GM23338 (cell line): ENCODE measurements around the gene SCGB1C2. TPM values are rescaled to one million over a fixed set of nuclear protein-coding genes. Genes with fewer than 3 reads are reported as not detected.

Experiments
- ATAC-seq: fragments of 200-7000 bp; cut with Tn5 transposase; 3 replicates; pipeline ENCODE4 v1.9.1; 2020
- DNase-seq: peaks from one replicate; pipeline ENCODE4 v3.0.0-alpha.2; 2015; ENCODE audit warnings: low spot score
- H2AFZ ChIP-seq: fragments of 200-600 bp; sonication (generic); 2 replicates; pipeline ENCODE4 v1.8.0; 2016; ENCODE audit warnings: antibody characterized with exemption, mild to moderate bottlenecking, moderate library complexity
- H3F3A ChIP-seq: fragments of 200-600 bp; sonication (generic); replicated peaks from 2 replicates; pipeline ENCODE4 v1.8.0; 2017; ENCODE audit warnings: antibody characterized with exemption, mixed run types, low read depth
- H3K27ac ChIP-seq: fragments of 200-600 bp; sonication (generic); 2 replicates; pipeline ENCODE4 v1.6.1; 2016; ENCODE audit warnings: low read depth
- H3K27me3 ChIP-seq: fragments of 200-600 bp; sonication (generic); 2 replicates; pipeline ENCODE4 v1.8.0; 2016; ENCODE audit warnings: mild to moderate bottlenecking, mixed run types, moderate library complexity; ENCODE audit not compliant: insufficient read depth
- H3K36me3 ChIP-seq: fragments of 200-600 bp; sonication (generic); 2 replicates; pipeline ENCODE4 v1.8.0; 2016; ENCODE audit warnings: mild to moderate bottlenecking; ENCODE audit not compliant: insufficient read depth
- H3K4me1 ChIP-seq: fragments of 200-600 bp; sonication (generic); 2 replicates; pipeline ENCODE4 v1.8.0; 2016; ENCODE audit warnings: mild to moderate bottlenecking, moderate library complexity; ENCODE audit not compliant: insufficient read depth
- H3K4me2 ChIP-seq: fragments of 200-600 bp; sonication (generic); 2 replicates; pipeline ENCODE4 v1.7.1; 2017; ENCODE audit warnings: mixed run types
- H3K4me3 ChIP-seq: fragments of 200-600 bp; sonication (generic); 2 replicates; pipeline ENCODE4 v1.6.1; 2016; ENCODE audit warnings: mixed run types
- H3K79me2 ChIP-seq: fragments of 200-600 bp; sonication (generic); replicated peaks from 2 replicates; pipeline ENCODE4 v1.8.0; 2017; ENCODE audit warnings: mild to moderate bottlenecking; ENCODE audit not compliant: insufficient read depth
- H3K9me2 ChIP-seq: fragments of 200-600 bp; sonication (generic); 2 replicates; pipeline ENCODE4 v1.8.0; 2017; ENCODE audit not compliant: insufficient read depth
- H4K20me1 ChIP-seq: fragments of 200-600 bp; sonication (generic); replicated peaks from 2 replicates; pipeline ENCODE4 v1.8.0; 2017; ENCODE audit warnings: mild to moderate bottlenecking; ENCODE audit not compliant: insufficient read depth
- H3K27ac Mint-ChIP-seq: 2 replicates; pipeline ENCODE4 v1.8.0; 2020; ENCODE audit warnings: inconsistent platforms, mild to moderate bottlenecking, moderate library complexity, mixed read lengths
- H3K27me3 Mint-ChIP-seq: 3 replicates; pipeline ENCODE4 v1.8.0; 2022; ENCODE audit warnings: low read depth, mild to moderate bottlenecking, moderate library complexity, mixed read lengths, inconsistent platforms; ENCODE audit not compliant: insufficient read depth, poor library complexity
- H3K36me3 Mint-ChIP-seq: 3 replicates; pipeline ENCODE4 v1.8.0; 2021; ENCODE audit warnings: low read depth, mild to moderate bottlenecking, inconsistent platforms, moderate library complexity, mixed read lengths
- H3K4me1 Mint-ChIP-seq: 3 replicates; pipeline ENCODE4 v1.8.0; 2020; ENCODE audit warnings: mild to moderate bottlenecking, inconsistent platforms, mixed read lengths
- H3K4me3 Mint-ChIP-seq: 3 replicates; pipeline ENCODE4 v1.8.0; 2021; ENCODE audit warnings: moderate library complexity, mild to moderate bottlenecking, inconsistent platforms, mixed read lengths
- H3K9me3 Mint-ChIP-seq: 3 replicates; pipeline ENCODE4 v1.8.0; 2020; ENCODE audit warnings: moderate library complexity, mild to moderate bottlenecking, inconsistent platforms, mixed read lengths
- CREB1 ChIP-seq: fragments of 250-450 bp; sonication (Bioruptor Pico); IDR thresholded peaks from 2 replicates; pipeline ENCODE4 v1.5.0; 2020; ENCODE audit warnings: low read depth, mild to moderate bottlenecking, moderate library complexity
- EZH2phosphoT487 ChIP-seq: fragments of 200-600 bp; sonication (generic); IDR thresholded peaks from one replicate; pipeline ENCODE4 v1.8.1; 2018; ENCODE audit warnings: antibody characterized with exemption; ENCODE audit not compliant: unreplicated experiment
- JUNB ChIP-seq: IDR thresholded peaks from one replicate; pipeline ENCODE4 v1.6.1; 2016; ENCODE audit warnings: antibody characterized with exemption; ENCODE audit not compliant: unreplicated experiment
- NANOG ChIP-seq: IDR thresholded peaks from 2 replicates; pipeline ENCODE4 v1.6.1; 2016; ENCODE audit warnings: antibody characterized with exemption, borderline replicate concordance
- POLR2AphosphoS5 ChIP-seq: IDR thresholded peaks from 2 replicates; pipeline ENCODE4 v1.6.1; 2016; ENCODE audit warnings: antibody characterized with exemption, low read depth
- STAT1 ChIP-seq: IDR thresholded peaks from one replicate; pipeline ENCODE4 v1.6.1; 2016; ENCODE audit warnings: antibody characterized with exemption; ENCODE audit not compliant: unreplicated experiment
- ZNF462 ChIP-seq: fragments of 250-450 bp; sonication (Bioruptor Pico); IDR thresholded peaks from 2 replicates; pipeline ENCODE4 v1.5.0; 2020; ENCODE audit warnings: mild to moderate bottlenecking, moderate library complexity
- polyA plus RNA-seq: library from polyadenylated mRNA; unstranded; fragments of >200 nt; fragmentation: Nextera tagmentation; extraction: Ambion mirVana; gene quantifications from 2 replicates; pipeline ENCODE4 v1.2.1, GENCODE V29; 2016
- total RNA-seq: library from RNA; depleted of rRNA; stranded (reverse); fragments of >200 nt; shearing (Covaris generic); gene quantifications from 2 replicates; pipeline ENCODE4 v1.2.3, GENCODE V29; 2014
- TF ChIP-seq, protein P1 (sequence below), 2 experiments: fragments of 200-600 bp in 1 of 2; sonication (generic) in 1 of 2; conservative IDR thresholded peaks; 2 replicates each; pipeline versions ENCODE4 v1.5.1 to v1.6.1; 2016 to 2017; ENCODE audit warnings: antibody characterized with exemption in 2 of 2, low read depth in 2 of 2, mild to moderate bottlenecking in 2 of 2, moderate library complexity in 1 of 2
- TF ChIP-seq, protein P2 (sequence below): IDR thresholded peaks from one replicate; pipeline ENCODE4 v1.6.1; 2018; ENCODE audit warnings: antibody characterized with exemption; ENCODE audit not compliant: unreplicated experiment
- TF ChIP-seq, protein P3 (sequence below): IDR thresholded peaks from 2 replicates; pipeline ENCODE4 v1.6.1; 2016; ENCODE audit warnings: antibody characterized with exemption

SCGB1C2 gene
- total and polyA plus RNA-seq, 2 experiments from 2014 or later = not detected

GRCh38 chr17:162689-163088, 25.3 kb downstream of the SCGB1C2 start:
- Histone ChIP-seq H3F3A (no peaks in the 10 kb centered on the region), H3K4me3 (no peak overlapping the region), H3K27ac (no peak overlapping the region), H3K4me2 (no peak overlapping the region), H3K36me3 (no peaks in the 10 kb centered on the region), H3K79me2 (no peaks in the 10 kb centered on the region), H2AFZ (no peak overlapping the region), H3K9me2 (no peaks in the 10 kb centered on the region), H3K4me1 (no peaks in the 10 kb centered on the region), H3K27me3 (no peaks in the 10 kb centered on the region), H4K20me1 (no peaks in the 10 kb centered on the region)
- Mint-ChIP-seq H3K27ac (no peak overlapping the region), H3K9me3 (no peaks in the 10 kb centered on the region), H3K4me1 (no peaks in the 10 kb centered on the region; the same call in 2 of the 3 replicates), H3K4me3 (no peak overlapping the region), H3K36me3 (no peaks in the 10 kb centered on the region), H3K27me3 (peaks cover 3% of the 10 kb centered on the region)
- TF ChIP-seq, protein P1, sequence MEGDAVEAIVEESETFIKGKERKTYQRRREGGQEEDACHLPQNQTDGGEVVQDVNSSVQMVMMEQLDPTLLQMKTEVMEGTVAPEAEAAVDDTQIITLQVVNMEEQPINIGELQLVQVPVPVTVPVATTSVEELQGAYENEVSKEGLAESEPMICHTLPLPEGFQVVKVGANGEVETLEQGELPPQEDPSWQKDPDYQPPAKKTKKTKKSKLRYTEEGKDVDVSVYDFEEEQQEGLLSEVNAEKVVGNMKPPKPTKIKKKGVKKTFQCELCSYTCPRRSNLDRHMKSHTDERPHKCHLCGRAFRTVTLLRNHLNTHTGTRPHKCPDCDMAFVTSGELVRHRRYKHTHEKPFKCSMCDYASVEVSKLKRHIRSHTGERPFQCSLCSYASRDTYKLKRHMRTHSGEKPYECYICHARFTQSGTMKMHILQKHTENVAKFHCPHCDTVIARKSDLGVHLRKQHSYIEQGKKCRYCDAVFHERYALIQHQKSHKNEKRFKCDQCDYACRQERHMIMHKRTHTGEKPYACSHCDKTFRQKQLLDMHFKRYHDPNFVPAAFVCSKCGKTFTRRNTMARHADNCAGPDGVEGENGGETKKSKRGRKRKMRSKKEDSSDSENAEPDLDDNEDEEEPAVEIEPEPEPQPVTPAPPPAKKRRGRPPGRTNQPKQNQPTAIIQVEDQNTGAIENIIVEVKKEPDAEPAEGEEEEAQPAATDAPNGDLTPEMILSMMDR (conservative IDR thresholded peaks at IDR 0.05; ENCODE audit: low read depth in 2 of 2) = no peak
- TF ChIP-seq ZNF462 (CRISPR knock-in tag) (no peak), STAT1 (no peak), JUNB (no peak), POLR2AphosphoS5 (no peak), NANOG (no peak), CREB1 (CRISPR knock-in tag) (no peak), EZH2phosphoT487 (no peak)
- TF ChIP-seq, protein P2, sequence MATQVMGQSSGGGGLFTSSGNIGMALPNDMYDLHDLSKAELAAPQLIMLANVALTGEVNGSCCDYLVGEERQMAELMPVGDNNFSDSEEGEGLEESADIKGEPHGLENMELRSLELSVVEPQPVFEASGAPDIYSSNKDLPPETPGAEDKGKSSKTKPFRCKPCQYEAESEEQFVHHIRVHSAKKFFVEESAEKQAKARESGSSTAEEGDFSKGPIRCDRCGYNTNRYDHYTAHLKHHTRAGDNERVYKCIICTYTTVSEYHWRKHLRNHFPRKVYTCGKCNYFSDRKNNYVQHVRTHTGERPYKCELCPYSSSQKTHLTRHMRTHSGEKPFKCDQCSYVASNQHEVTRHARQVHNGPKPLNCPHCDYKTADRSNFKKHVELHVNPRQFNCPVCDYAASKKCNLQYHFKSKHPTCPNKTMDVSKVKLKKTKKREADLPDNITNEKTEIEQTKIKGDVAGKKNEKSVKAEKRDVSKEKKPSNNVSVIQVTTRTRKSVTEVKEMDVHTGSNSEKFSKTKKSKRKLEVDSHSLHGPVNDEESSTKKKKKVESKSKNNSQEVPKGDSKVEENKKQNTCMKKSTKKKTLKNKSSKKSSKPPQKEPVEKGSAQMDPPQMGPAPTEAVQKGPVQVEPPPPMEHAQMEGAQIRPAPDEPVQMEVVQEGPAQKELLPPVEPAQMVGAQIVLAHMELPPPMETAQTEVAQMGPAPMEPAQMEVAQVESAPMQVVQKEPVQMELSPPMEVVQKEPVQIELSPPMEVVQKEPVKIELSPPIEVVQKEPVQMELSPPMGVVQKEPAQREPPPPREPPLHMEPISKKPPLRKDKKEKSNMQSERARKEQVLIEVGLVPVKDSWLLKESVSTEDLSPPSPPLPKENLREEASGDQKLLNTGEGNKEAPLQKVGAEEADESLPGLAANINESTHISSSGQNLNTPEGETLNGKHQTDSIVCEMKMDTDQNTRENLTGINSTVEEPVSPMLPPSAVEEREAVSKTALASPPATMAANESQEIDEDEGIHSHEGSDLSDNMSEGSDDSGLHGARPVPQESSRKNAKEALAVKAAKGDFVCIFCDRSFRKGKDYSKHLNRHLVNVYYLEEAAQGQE = no peak
- TF ChIP-seq, protein P3, sequence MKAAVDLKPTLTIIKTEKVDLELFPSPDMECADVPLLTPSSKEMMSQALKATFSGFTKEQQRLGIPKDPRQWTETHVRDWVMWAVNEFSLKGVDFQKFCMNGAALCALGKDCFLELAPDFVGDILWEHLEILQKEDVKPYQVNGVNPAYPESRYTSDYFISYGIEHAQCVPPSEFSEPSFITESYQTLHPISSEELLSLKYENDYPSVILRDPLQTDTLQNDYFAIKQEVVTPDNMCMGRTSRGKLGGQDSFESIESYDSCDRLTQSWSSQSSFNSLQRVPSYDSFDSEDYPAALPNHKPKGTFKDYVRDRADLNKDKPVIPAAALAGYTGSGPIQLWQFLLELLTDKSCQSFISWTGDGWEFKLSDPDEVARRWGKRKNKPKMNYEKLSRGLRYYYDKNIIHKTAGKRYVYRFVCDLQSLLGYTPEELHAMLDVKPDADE = no peak
- DNase-seq (no peak), ATAC-seq (no peak)
